Measurements from ENCODE around the gene TEAD3.
"Not testable (repeated sequence)": the region's sequence is repeated elsewhere in the genome, so short reads cannot be mapped to it uniquely, and the experiment has no call there.

DNA sequence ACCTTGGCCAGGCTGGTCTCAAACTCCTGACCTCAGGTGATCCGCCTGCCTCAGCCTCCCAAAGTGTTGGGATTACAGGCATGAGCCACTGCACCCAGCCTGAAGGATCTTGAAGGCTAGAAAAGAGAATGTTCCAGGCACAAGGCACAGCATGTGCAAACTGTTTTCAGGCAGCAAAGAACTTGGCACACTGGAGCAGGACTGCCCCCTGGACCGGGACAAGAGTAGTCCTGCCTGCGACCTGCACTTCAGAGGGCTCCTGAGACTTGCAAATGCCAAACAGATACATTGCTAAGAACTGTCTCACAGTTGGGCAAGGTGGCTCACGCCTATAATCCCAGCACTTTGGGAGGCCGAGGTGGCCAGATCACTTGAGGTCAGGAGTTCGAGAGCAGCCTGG lies 19.1 kb upstream of the TEAD3 start:
- TF ChIP-seq, protein P1, sequence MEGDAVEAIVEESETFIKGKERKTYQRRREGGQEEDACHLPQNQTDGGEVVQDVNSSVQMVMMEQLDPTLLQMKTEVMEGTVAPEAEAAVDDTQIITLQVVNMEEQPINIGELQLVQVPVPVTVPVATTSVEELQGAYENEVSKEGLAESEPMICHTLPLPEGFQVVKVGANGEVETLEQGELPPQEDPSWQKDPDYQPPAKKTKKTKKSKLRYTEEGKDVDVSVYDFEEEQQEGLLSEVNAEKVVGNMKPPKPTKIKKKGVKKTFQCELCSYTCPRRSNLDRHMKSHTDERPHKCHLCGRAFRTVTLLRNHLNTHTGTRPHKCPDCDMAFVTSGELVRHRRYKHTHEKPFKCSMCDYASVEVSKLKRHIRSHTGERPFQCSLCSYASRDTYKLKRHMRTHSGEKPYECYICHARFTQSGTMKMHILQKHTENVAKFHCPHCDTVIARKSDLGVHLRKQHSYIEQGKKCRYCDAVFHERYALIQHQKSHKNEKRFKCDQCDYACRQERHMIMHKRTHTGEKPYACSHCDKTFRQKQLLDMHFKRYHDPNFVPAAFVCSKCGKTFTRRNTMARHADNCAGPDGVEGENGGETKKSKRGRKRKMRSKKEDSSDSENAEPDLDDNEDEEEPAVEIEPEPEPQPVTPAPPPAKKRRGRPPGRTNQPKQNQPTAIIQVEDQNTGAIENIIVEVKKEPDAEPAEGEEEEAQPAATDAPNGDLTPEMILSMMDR (IDR thresholded peaks at IDR 0.05; ENCODE audit: insufficient read depth, low read depth, low read length) = not testable (repeated sequence)
- not testable (repeated sequence) for TF ChIP-seq EZH2 (IDR thresholded peaks at IDR 0.05; ENCODE audit: insufficient read depth, low read length)

Data from astrocyte (in vitro differentiated cells and primary cell).